Tibial artery (tissue), 4 donors: Measurements from ENCODE around the gene FGFBP1.

Experiments used
- DNase-seq, 2 donors: peaks; one replicate each; pipeline ENCODE4 v3.0.0-alpha.2; 2019
- H3K27ac ChIP-seq, 2 donors: fragments of 200-600 bp; sonication (generic) in 1 of 2; 1 replicate in 1 of 2; 2 replicates in 1 of 2; pipeline ENCODE4 v1.5.1; 2018 to 2019; ENCODE audit warnings: mild to moderate bottlenecking in 1 of 2
- H3K27me3 ChIP-seq, 2 donors: fragments of 200-600 bp; sonication (generic) in 1 of 2; one replicate each; pipeline versions ENCODE4 v1.5.1 to v1.6.0; 2016 to 2019
- H3K36me3 ChIP-seq, 3 donors: fragments of 200-600 bp; sonication (generic) in 2 of 3; one replicate each; pipeline ENCODE4 v1.5.1; 2016 to 2019; ENCODE audit warnings: mild to moderate bottlenecking in 2 of 3
- H3K4me1 ChIP-seq, 4 donors: fragments of 200-600 bp; sonication (generic) in 2 of 4; 1 replicate in 3 of 4; 2 replicates in 1 of 4; pipeline ENCODE4 v1.5.1; 2016 to 2019
- H3K4me3 ChIP-seq, 2 donors: fragments of 200-600 bp; sonication (generic) in 1 of 2; 1 replicate in 1 of 2; 2 replicates in 1 of 2; pipeline ENCODE4 v1.5.1; 2018 to 2019; ENCODE audit warnings: mild to moderate bottlenecking in 2 of 2
- H3K9me3 ChIP-seq, 3 donors: fragments of 200-600 bp; sonication (generic) in 1 of 3; one replicate each; pipeline ENCODE4 v1.5.1; 2016 to 2019
- intact Hi-C: fragments of 100-400 bp; cut with DNase I; formaldehyde crosslinking; loops from one replicate; pipeline ENCODE4 v1.15.0; 2023; ENCODE audit warnings: low total_unique reads
- TF ChIP-seq, protein P1 (sequence below), 2 experiments: fragments of 200-600 bp in 1 of 2; fragments of 450-650 bp in 1 of 2; IDR thresholded peaks; one replicate each; pipeline ENCODE4 v1.5.1; 2017 to 2019; ENCODE audit warnings: antibody characterized with exemption in 2 of 2, mild to moderate bottlenecking in 1 of 2, moderate library complexity in 1 of 2

The FGFBP1 gene

DNA sequence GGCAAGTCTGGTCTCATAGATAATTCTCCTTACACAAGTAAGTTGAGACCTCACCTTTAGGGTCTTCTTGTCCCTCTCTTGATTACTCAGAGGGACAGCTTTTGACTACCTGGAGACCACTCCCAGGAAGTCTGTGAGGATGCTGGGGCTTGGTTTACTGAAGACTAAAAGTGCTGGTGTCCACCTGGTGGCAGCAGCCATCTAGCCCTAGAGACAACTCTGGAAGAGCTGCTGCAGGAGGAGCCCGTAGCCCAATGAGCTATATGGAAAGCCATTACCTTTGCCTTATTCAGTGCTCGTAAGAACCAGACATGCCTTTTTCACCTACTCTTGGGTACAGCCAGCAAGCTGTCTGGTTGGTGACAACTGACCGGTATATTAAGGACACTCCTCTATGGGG lies 17.1 kb upstream of the FGFBP1 start:
- no peaks in the 10 kb centered on the region for H3K27me3 ChIP-seq
- no peaks in the 10 kb centered on the region for H3K9me3 ChIP-seq
- no peak for DNase-seq
- no peak overlapping the region for H3K27ac ChIP-seq
- intact Hi-C loops: loop anchor here (2.0 to 10.0 kb wide), 4 partner anchors 73 to 478 kb away; no protein-coding TSS in a partner anchor
- no peaks in the 10 kb centered on the region for H3K4me1 ChIP-seq
- no peak overlapping the region for H3K4me3 ChIP-seq
- H3K36me3 ChIP-seq: no peaks in the 10 kb centered on the region
- TF ChIP-seq, protein P1, sequence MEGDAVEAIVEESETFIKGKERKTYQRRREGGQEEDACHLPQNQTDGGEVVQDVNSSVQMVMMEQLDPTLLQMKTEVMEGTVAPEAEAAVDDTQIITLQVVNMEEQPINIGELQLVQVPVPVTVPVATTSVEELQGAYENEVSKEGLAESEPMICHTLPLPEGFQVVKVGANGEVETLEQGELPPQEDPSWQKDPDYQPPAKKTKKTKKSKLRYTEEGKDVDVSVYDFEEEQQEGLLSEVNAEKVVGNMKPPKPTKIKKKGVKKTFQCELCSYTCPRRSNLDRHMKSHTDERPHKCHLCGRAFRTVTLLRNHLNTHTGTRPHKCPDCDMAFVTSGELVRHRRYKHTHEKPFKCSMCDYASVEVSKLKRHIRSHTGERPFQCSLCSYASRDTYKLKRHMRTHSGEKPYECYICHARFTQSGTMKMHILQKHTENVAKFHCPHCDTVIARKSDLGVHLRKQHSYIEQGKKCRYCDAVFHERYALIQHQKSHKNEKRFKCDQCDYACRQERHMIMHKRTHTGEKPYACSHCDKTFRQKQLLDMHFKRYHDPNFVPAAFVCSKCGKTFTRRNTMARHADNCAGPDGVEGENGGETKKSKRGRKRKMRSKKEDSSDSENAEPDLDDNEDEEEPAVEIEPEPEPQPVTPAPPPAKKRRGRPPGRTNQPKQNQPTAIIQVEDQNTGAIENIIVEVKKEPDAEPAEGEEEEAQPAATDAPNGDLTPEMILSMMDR (IDR thresholded peaks at IDR 0.05): no peak

DNA sequence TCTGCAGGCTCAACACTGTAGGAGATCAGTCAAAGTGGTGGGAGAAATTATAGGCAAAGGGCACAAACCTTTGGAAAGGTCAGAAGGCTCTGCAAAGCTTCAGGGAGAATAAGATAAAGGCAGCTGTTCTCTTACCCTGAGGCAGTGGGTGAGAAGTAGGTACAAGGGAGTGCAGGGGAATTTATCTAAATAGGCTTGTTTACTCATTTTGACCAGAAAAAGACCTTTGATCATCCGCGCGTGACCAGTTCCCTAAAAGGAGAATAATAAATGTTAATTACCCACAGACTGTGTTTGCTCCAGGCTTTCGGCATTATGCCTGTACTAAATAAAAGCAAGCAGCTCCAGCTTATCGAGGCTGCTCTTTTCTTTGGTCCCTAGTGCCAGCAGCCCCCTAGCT lies 15.1 kb upstream of the FGFBP1 start:
- no peaks in the 10 kb centered on the region for H3K9me3 ChIP-seq
- DNase-seq: no peak
- no peaks in the 10 kb centered on the region for H3K4me1 ChIP-seq
- intact Hi-C loops: loop anchor here (10.0 kb wide), 1 partner anchor 149 kb away; no protein-coding TSS in a partner anchor
- H3K27ac ChIP-seq: no peak overlapping the region
- TF ChIP-seq, protein P1 (IDR thresholded peaks at IDR 0.05): no peak
- H3K36me3 ChIP-seq: no peaks in the 10 kb centered on the region
- H3K4me3 ChIP-seq: no peak overlapping the region
- no peaks in the 10 kb centered on the region for H3K27me3 ChIP-seq

DNA sequence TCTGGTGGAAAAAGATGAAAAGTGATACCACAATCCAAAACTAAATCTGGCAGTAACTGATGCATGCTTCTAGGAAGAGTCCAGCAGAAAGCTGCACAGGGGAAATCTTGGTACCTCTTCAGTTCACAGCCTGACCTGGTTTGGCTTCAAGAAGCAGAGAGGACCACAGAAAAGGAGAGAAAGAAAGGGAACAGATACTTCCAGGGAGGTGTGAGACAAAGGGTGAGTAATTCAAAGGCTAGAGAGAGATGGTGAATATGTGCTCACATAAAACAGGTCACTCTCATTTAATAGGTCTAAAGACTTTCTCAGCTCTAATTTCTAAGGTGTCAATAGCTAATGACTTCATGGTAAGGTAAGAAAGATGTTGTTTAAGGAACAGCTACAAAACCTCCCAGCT lies 13.2 kb upstream of the FGFBP1 start:
- TF ChIP-seq, protein P1 (IDR thresholded peaks at IDR 0.05): no peak
- Histone ChIP-seq H3K4me3 (no peak overlapping the region), H3K9me3 (no peaks in the 10 kb centered on the region), H3K36me3 (no peaks in the 10 kb centered on the region), H3K27me3 (no peaks in the 10 kb centered on the region), H3K4me1 (no peaks in the 10 kb centered on the region), H3K27ac (no peak overlapping the region)
- intact Hi-C loops: loop anchor here (10.0 kb wide), 1 partner anchor 147 kb away; no protein-coding TSS in a partner anchor
- no peak for DNase-seq

DNA sequence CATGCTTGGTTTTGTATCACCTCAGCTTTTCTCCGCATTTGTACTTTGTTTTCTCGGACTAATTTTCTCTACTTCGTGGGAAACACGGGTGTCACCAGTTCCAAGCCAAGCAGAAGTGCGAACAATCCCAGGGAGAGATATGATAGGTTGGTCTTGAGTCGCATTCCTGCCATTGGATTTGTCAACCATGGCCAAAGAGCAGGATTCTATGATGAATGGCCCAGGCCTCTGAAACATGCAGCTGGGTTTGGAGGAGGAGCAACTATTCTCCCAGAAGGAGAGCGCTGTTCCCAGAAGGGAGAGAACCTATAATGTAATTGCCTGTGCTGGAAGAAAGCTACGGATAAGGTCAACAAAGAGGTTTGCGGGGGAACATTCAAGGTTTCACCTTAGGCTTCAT lies 10.3 kb upstream of the FGFBP1 start:
- H3K27ac ChIP-seq: no peak overlapping the region
- DNase-seq: no peak
- H3K4me3 ChIP-seq: no peak overlapping the region
- TF ChIP-seq, protein P1 (IDR thresholded peaks at IDR 0.05): no peak
- no peaks in the 10 kb centered on the region for H3K4me1 ChIP-seq
- no peaks in the 10 kb centered on the region for H3K27me3 ChIP-seq
- no peaks in the 10 kb centered on the region for H3K36me3 ChIP-seq
- intact Hi-C loops: no loop called here
- no peaks in the 10 kb centered on the region for H3K9me3 ChIP-seq

DNA sequence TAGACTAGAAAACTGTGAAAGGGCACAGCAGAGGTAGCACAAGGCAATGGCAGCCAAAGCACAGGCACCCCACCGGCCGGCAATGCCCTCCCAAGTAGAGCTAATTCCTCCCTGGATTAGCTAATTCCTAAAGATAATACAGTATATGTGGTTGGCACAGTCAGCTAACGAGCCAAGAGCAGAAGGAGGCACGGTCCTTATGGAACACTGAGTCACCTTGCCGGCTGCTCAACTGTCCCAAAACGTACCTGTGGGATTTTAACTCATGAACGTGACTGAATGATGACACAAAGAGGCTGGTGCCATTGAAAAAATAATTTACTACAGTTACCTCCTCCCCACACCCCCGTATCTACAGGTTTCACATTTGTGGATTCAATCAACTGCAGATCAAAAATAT lies 9.1 kb upstream of the FGFBP1 start:
- no peak for DNase-seq
- TF ChIP-seq, protein P1 (IDR thresholded peaks at IDR 0.05): no peak
- H3K9me3 ChIP-seq: no peaks in the 10 kb centered on the region
- intact Hi-C loops: no loop called here
- H3K36me3 ChIP-seq: no peaks in the 10 kb centered on the region
- no peak overlapping the region for H3K4me3 ChIP-seq
- no peaks in the 10 kb centered on the region for H3K27me3 ChIP-seq
- H3K4me1 ChIP-seq: no peaks in the 10 kb centered on the region
- no peak overlapping the region for H3K27ac ChIP-seq

DNA sequence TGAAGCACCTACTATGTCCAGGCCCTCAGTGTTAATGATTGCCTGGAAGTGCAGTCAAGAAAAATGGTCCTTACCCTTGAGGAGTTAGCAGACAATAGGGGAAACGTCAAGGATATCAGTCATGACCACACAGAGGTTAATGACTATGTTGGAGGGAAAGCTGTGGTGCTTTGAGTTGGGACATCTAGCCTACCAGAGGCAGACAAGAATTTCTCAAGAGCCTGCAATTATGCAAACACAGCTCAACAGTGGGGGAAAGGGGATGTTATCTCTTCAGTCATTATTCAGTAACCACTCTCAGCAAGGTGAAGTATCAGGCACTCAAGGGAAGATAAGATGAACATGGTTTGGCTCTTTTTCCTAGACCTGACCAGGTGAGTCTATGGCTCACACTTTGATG lies 7.0 kb upstream of the FGFBP1 start:
- intact Hi-C loops: no loop called here
- TF ChIP-seq, protein P1 (IDR thresholded peaks at IDR 0.05): no peak
- Histone ChIP-seq H3K27me3 (no peaks in the 10 kb centered on the region), H3K27ac (no peak overlapping the region), H3K4me3 (no peak overlapping the region), H3K4me1 (no peaks in the 10 kb centered on the region), H3K36me3 (no peaks in the 10 kb centered on the region), H3K9me3 (no peaks in the 10 kb centered on the region)
- DNase-seq: no peak
